ENCODE measurements around the gene NOX5. TPM values are rescaled to one million over a fixed set of nuclear protein-coding genes. Genes with fewer than 3 reads are reported as not detected.
"Not testable (repeated sequence)": the region's sequence is repeated elsewhere in the genome, so short reads cannot be mapped to it uniquely, and the experiment has no call there.

NOX5 gene
- total RNA-seq, 1 donor from 2014 or later: not detected

DNA sequence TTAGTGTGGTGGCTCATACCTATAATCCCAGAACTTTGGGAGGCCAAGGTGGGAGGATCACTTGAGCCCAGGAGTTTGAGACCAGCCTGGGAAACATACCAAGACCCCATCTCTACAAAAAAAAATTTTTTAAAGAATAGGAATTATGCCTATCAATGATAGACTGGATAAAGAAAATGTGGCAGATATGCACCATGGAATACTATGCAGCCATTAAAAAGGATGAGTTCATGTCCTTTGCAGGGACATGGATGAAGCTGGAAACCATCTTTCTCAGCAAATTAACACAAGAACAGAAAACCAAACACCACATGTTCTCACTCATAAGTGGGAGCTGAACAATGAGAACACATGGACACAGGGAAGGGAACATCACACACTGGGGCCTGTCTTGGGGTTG, 54.8 kb downstream of the NOX5 start:
- DNase-seq, ATAC-seq: not testable (repeated sequence)
- intact Hi-C loops (cut with micrococcal nuclease): loop anchor here (10.0 kb wide), 1 partner anchor 156 kb away; no protein-coding TSS in a partner anchor

GRCh38 chr15:69069996-69070395, 55.5 kb downstream of the NOX5 start:
- DNase-seq (no peak), ATAC-seq (no peak)
- intact Hi-C loops (cut with micrococcal nuclease): loop anchor here (10.0 kb wide), 1 partner anchor 155 kb away; no protein-coding TSS in a partner anchor

- DNase-seq: no peak
- ATAC-seq: no peak
- intact Hi-C loops (cut with micrococcal nuclease): no loop called here
Measured at GRCh38 chr15:69070396-69070795, 55.9 kb downstream of the NOX5 start.

- intact Hi-C loops (cut with micrococcal nuclease): no loop called here
- ATAC-seq: no peak
Measured at GRCh38 chr15:69071260-69071659, 56.8 kb downstream of the NOX5 start.

DNA sequence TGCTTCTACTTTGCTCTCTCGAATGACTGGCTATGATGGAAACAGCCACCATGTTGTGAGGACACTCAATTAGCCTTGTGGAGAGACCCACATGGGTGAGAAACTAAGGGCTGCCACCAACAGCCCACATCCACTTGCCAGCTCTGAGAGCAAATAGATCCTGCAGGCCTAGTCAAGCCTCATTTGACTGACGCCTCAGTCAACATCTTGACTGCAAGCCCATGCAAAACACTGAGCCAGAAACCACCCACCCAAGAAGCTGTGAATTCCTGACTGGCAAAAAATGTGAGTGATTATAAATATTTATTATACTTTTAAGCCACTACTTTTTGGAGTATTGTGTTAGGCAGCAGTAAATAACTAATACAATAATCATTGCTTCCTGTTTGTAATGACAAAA, 58.4 kb downstream of the NOX5 start:
- intact Hi-C loops (cut with micrococcal nuclease): no loop called here
- ATAC-seq (no peak), DNase-seq (no peak)

More at GRCh38 chr15:69071260-69071659, 56.8 kb downstream of the NOX5 start:
- no peak for DNase-seq

GRCh38 chr15:69074001-69074842, 59.7 kb downstream of the NOX5 start:
- DNase-seq: peak; percentile 72
- ATAC-seq: peak; percentile 93
- intact Hi-C loops (cut with micrococcal nuclease): no loop called here

- intact Hi-C loops (cut with micrococcal nuclease): no loop called here
- ATAC-seq (peak; percentile 33), DNase-seq (no peak)
Measured at GRCh38 chr15:69074843-69075224, 60.3 kb downstream of the NOX5 start.

DNA sequence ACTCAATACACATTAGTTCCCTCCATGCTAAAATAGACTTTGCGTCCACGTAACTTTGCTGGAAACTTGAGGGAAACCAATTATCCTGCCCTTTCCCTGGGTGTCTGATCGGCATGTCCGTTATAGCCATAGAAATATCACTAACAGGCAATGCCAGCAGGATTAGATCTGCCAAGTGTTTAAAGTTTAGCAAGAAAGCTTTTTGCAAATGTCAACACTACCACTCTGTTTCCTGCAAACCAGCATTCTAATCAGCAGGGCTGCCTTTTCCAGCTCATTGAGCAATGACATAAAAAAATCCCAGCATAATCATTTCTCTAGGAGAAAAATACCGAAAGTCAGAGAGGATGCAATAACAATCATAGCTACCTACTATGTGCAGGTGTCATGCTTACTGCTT, 60.9 kb downstream of the NOX5 start:
- ATAC-seq: no peak
- intact Hi-C loops (cut with micrococcal nuclease): no loop called here
- DNase-seq: no peak

- no peak for DNase-seq
- ATAC-seq: no peak
- intact Hi-C loops (cut with micrococcal nuclease): no loop called here
Measured at GRCh38 chr15:69076756-69077155, 62.3 kb downstream of the NOX5 start.

- intact Hi-C loops (cut with micrococcal nuclease): no loop called here
- no peak for ATAC-seq
Measured at GRCh38 chr15:69078638-69079037, 64.1 kb downstream of the NOX5 start.

DNA sequence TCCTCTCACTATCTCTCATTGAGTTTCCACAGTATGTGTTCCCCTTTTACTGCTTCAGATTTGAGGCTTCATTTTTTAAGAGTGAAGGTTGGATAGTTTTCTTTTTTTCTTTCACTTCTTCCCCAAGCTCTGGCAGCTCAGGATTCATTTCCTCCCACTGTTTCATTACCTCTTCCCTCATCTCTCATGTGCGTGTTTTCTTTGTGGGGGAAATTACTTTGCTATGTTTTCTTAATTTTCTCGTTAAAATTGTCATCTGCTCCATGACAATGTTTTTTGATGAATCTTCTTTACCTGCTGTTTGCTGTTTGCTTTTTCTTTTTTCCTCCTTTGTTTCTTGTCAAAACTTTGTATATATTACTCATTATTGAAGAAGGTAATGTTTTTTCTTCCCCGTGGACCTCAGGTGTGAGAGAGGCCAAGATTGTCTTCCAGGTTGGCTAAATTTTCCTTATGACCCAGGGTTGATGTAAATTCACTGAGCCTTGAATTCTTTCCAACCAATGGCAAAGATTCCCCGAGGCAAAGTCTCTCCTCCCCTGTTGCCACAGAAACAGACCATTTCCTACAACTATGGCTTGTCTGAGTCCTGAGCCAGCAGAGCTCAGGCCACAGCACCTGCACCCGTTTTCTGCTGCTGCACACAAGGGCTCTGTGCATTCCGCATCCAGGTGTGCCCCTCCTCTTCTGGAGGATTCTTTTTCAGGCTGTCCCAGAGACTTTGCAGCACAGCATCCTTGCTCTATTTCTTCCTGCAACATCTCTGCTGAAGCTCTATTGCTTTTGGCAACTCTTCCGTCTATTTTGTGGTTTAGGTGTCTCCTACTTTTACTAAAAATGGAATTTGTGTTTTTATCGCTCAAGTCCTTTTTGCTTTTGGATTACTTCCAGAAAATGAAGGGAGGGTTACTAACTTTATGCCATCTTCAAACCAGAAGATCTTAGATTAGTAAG, 66.1 kb downstream of the NOX5 start:
- ATAC-seq: no peak
- intact Hi-C loops (cut with micrococcal nuclease): no loop called here
- DNase-seq: no peak

More at GRCh38 chr15:69078638-69079037, 64.1 kb downstream of the NOX5 start:
- no peak for DNase-seq

GRCh38 chr15:69081310-69082004, 67.0 kb downstream of the NOX5 start:
- ATAC-seq (peak; percentile 87), DNase-seq (peak; percentile 83)
- intact Hi-C loops (cut with micrococcal nuclease): no loop called here

DNA sequence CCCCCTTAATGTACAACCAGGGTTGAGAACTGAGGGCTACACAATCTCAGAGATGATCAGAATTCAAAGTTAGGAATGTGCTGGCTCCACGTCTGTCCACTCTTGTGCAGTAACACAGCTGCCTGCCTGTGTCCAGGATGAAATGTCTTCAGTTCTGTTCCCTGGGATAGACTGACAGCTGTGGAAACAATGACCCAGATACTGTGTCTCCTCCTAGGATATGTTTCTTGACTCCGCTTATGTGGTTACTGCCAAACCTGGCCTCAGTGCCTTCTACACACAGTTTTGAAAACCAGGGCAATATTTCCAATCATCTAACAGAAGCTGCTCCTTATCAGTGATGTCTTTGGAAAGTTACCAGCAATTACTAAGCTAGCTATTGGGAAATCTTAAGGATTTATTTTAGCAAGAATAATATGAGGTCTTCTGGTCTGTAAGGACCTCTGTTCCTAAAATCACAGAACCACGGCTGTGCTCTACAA, 67.6 kb downstream of the NOX5 start:
- no peak for DNase-seq
- peak; percentile 87 for ATAC-seq
- intact Hi-C loops (cut with micrococcal nuclease): no loop called here

- intact Hi-C loops (cut with micrococcal nuclease): no loop called here
- DNase-seq (no peak), ATAC-seq (peak; percentile 35)
Measured at GRCh38 chr15:69082554-69082953, 68.1 kb downstream of the NOX5 start.

DNA sequence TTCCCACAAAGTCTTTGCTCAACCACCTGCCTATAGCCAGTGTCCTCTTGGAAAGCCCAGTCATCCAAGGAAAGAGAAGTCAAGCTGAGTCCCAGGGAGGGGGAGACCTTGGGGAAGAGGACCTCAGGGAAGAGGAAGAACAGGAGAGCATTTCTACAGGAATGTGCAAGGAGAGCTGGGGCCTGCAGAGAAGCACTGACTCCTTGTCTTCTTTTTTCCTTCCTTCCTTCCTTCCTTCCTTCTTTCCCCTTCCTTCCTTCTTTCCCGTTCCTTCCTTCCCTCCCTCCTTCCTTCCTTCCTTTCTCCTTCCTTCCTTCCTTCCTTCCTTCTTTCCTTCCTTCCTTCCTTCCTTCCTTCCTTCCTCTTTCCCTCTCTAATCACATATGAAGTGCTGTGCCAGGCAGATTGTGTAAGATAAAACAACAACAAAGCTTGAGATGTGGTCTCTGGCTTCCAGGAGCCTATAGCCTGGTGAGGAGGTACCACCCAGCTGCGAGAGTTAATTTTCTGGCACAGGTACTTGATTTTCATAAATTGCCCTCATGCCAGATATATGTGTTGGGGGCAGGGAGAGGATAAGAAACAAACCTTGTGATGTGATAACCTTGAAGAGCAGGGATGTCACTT, 70.0 kb downstream of the NOX5 start:
- intact Hi-C loops (cut with micrococcal nuclease): no loop called here
- no peak for DNase-seq
- ATAC-seq: no peak

GRCh38 chr15:69085325-69086081, 71.0 kb downstream of the NOX5 start:
- DNase-seq (no peak), ATAC-seq (no peak)
- intact Hi-C loops (cut with micrococcal nuclease): no loop called here

GRCh38 chr15:69086427-69087204, 72.1 kb downstream of the NOX5 start:
- ATAC-seq (no peak), DNase-seq (no peak)
- intact Hi-C loops (cut with micrococcal nuclease): no loop called here
